Astrocyte of the cerebellum (primary cell): Measurements from ENCODE around the gene SMAP2.

Source experiments
- DNase-seq: peaks from one replicate; pipeline ENCODE4 v3.0.0-alpha.2; 2011; ENCODE audit warnings: low read depth
- H3K4me3 ChIP-seq: 2 replicates; pipeline ENCODE4 v1.5.1; 2011; ENCODE audit warnings: mild to moderate bottlenecking, low read depth, low read length, moderate library complexity
- CTCF ChIP-seq: IDR thresholded peaks from 2 replicates; pipeline ENCODE4 v1.5.1; 2012; ENCODE audit warnings: low read length, low read depth, moderate library complexity, mild to moderate bottlenecking; ENCODE audit errors: missing control alignments
- in situ Hi-C: cut with HindIII; loops from 2 replicates; pipeline ENCODE4 v1.10.0; 2017; ENCODE audit warnings: low sequenced_read_pairs

Gene SMAP2

GRCh38 chr1:40462956-40463590, 89.5 kb downstream of the SMAP2 start:
- no peak for DNase-seq
- H3K4me3 ChIP-seq: no peak overlapping the region
- no peak for TF ChIP-seq CTCF
- in situ Hi-C loops: no loop called here

GRCh38 chr1:40469327-40469726, 95.8 kb downstream of the SMAP2 start:
- H3K4me3 ChIP-seq: no peak overlapping the region
- TF ChIP-seq CTCF: no peak
- DNase-seq: no peak
- in situ Hi-C loops: no loop called here
